ENCODE results near the gene LRRC4C.

LRRC4C gene

DNA sequence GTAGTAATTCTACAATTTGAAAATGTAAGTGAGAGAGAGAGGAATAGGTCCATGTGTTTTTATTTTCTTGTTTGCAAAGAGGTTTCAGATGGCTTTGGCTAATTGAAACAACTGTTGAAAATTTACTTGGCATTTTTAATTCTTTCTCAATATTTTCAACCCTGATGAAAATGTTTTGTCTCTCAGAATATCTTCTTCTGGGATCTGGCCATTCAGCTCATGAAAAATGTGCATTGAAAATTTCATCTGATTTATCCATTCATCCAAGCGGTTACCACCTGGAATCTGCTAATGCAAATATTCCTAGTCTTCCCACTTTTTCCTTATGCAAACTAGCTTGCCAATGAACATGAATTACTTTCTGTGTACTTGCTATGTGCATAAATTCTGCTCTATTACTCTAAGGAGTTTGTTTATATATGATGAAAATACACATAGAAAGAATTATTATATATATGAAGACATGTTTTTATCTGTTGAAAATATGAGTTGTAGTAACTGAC is 621.2 kb downstream of the LRRC4C start:
- DNase-seq: no peak

DNA sequence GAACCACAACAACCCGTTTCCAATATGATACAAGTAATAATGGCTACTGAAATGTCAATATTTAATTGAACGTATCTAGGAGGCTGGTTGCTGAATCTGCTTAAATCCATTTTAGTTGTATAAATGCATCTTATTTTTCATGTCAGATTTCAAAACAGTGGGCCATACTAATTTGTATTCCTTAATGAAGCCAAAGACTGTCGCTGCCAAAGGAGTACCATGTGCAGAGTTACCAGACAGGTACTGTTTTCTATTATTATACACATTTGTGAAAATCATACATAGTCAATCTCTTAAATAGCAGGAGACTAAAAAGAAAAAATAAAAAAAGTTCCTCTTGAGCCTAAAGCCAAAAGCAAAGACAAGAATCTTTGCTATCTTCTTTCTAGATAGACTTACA is 632.3 kb downstream of the LRRC4C start:
- no peak for DNase-seq

DNA sequence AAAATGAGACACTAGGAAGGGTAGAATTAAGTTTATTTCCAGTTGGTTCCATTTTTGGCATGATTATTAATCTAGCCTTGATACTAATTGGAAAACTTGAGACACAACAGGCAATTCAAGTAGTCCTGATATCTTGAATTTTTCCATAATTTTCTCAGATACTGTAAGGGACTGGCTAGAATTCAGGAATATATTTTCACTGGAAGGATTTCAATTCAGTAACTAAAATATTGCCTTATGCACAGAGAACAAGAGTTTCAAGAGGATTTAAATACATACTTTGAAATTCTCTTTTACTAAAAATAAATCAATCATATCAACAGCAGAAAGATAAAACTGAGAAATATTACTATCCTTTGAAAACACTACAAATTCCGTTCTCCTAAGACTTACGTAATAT is 632.9 kb downstream of the LRRC4C start:
- no peak for DNase-seq

DNA sequence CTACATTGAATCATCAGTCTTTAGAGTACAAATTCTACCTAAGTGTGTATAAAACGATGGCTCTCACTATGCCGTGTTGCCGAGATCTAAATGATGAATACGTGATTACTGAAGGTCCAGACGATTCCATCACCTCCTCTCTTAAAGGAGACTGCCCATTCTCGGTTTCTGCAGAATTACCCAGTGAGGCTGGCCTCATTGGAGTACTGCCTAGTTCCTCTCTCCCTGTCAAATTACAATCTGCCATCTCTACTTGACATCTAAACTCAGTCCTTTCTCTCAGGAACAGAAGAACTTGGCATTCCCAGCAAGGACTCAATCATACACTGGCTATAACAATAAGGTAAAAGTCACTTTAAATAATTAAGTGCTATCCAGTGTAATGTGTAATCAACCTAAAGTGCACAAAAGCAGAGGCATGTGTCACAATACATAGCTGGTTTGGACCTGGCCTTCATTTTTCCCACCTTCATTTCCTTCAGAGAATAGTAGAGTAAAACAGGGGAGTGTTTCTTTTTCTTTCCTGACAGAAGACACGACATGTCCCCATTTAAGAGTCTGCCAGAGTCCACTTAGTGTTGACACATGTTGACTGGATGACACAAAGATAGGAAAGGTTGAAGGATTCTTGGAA is 634.1 kb downstream of the LRRC4C start:
- no peak for DNase-seq

DNA sequence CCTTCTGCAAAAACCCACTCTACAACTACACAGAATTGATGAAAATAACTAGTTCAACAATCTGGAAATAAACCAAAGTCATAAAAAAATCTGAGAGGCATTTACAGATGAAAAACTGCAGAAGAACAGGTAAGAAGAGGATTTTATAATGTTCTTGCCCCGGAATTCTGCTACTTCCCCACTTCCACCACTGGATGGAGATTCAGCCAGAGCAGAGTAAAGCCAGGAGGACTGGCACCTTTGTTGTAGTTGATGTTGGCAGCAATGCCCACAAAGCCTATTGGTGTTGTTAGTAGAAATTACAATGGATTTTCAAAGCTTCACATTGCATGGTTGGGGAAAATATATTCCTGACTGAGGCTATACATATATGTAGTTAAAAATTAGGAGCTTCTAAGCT is 640.2 kb downstream of the LRRC4C start:
- no peak for DNase-seq

DNA sequence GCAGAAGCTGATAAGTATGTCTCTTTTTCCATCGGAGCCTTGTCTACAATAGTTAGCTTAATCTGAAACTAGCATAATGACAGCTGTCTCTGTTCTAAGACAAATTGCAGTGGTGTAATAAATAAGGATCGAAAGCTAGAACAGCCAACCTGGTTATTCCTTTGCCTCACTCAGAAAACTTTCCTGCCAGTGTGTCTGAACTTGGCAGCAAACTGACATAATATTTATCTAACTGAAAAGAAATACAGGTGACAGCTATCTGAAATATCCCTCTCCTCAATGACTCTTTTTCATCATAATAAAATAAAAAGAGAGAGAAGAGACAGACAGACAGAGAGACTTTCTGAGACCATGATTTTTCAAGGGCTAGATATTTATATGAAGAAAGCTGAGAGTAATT is 642.5 kb downstream of the LRRC4C start:
- DNase-seq: no peak

DNA sequence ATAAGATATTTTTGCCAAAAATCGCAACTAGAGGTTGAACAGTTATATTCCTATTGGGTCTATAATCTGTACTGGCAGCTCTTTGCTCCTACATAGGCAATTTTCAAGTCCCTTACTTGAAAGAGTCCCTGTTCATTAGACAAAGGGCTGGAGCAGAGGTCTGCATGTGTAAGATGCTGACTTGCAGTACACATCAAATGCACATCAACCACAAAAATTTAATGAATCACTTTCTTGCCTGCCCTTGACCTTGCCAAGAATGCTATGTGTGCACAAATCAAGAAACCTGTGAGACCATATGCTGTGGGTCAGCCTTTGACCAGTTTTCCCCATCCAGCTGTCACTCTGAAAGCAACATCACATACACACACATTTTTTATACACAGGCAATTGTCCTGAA is 661.5 kb downstream of the LRRC4C start:
- no peak for DNase-seq

DNA sequence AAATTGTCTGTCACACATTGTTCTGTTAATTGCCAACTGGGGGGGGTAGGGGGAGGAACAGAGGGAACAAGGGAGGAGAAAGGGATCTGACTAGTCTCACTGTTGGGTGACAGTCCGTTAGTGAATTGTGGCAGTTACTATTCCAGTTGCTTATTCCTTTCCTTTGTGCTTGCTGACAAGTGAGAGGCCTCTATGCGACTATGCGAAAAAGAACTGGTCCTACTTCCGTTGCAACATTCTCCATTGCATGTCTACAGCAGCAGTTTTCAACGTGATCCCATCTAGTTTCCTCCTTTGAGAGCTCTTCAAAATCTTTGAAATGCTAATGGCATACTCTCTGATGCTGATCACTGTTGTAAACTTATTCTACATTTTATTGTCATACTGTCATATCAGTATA is 672.2 kb downstream of the LRRC4C start:
- DNase-seq: no peak

DNA sequence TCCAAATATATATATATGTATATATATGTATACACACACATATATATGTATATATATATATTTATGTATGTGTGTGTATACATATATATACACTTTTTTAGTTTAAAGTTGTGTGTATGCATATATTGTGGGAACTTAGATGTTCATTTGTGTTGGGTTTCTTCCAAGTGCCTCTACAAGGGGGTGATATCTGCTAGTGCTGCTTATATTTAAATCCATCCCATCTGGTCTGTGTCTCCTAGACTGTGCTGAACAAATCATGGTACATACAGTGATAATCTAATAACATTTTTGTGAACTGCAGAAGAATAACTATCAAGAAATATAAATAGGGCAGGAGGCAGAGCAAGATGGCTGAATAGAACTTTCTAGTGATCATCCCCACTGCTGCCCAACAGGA is 696.4 kb downstream of the LRRC4C start:
- no peak for DNase-seq

DNA sequence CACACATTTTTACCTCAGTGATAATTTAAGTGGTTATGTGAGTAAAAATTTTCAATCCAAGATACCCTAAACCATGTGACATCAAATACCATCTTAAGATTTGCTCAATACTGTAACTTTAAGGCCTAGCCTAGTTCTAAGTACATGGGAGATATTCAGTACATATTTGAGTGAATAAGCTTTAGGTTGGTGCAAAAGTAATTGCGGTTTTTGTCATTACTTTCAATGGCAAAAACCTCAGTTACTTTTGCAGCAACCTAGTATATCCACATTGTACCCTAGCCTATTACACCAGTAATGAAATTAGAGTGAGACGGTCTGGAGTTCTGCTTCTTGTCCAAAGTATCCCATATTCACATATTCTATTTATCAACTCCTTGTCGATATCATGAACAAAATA is 700.1 kb downstream of the LRRC4C start:
- DNase-seq: no peak

DNA sequence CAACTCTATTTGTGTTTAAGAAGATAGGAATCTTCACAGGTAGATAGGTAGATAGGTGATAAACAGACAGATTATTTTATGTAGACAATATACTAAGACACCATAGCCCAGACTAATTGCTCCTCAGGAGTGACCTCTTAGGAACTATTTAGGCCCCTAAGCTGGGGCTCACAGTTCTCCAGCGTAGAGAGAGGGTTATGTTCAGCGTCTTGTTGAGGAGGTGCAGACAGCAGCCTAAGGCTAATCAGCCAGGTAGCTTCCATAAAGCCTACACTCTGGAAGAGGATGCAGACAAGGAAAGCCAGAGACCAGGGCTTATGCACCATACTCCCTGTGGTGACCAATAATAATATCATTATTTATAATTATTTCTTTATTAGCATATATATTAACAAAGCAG is 705.2 kb downstream of the LRRC4C start:
- DNase-seq: no peak

DNA sequence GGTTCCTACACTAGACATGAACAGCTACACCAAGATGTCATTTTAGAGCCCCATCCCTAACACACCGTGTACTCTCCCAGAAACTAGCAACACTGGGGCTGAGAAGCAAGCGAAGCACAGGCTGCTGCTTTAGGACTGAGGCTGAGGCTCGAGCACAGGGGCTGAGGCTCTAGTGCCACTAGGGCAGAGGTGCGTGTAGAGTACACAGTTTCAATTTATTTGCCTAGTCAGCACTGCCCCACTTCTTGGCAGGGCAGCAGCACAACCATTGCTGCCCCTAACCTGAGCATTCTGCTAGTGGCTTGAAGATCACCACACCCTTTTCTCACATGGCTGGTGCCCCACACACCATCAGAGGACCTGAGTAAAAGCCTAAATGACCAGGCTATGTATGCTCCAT is 713.2 kb downstream of the LRRC4C start:
- no peak for DNase-seq

DNA sequence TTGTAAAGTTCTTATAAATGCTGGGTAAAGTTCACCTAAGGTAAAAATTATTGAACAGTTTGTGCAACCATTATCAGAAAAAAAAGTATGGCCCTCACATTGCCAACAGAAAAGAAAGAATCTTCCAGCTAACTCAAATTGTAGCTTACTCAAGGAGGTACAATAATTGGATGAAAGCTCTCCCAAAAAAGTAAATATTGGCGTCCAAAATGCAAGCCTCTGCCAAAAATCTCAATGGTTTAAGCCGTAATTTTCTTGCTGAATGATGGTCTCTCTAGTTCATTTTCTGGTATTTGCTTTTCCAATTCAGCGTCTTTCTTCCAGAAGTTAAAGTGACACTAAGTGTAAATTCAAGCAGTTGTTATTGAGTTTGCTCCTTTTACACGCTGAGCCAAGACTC is 727.3 kb downstream of the LRRC4C start:
- DNase-seq: no peak

DNA sequence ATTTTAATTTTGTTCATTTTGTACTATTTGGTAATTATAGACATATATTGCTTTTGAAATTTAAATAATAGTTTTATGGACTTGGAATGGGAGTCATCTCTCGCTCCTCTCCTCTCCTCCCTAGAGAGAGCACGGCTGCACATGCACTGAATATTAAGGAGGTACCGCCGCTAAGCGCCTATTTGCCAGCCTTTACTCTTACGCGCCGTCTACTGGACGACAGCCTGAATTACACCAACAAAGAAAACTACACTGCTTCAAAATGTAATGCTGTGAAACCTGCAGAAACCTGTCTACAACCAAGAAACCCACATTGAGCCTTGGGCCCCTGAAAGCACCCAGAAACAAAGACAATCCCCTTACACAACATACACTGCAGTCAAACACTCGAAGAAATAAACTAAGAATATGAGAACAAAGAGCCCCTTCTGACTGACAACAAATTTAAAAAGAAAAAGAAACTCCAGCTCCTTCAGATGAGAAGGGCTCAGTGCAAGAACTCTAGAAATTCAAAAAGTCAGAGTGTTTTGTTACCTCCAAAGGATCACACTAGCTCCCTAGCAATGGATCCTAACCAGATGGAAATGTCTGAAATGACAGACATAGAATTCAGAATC is 737.2 kb downstream of the LRRC4C start:
- no peak for DNase-seq

DNA sequence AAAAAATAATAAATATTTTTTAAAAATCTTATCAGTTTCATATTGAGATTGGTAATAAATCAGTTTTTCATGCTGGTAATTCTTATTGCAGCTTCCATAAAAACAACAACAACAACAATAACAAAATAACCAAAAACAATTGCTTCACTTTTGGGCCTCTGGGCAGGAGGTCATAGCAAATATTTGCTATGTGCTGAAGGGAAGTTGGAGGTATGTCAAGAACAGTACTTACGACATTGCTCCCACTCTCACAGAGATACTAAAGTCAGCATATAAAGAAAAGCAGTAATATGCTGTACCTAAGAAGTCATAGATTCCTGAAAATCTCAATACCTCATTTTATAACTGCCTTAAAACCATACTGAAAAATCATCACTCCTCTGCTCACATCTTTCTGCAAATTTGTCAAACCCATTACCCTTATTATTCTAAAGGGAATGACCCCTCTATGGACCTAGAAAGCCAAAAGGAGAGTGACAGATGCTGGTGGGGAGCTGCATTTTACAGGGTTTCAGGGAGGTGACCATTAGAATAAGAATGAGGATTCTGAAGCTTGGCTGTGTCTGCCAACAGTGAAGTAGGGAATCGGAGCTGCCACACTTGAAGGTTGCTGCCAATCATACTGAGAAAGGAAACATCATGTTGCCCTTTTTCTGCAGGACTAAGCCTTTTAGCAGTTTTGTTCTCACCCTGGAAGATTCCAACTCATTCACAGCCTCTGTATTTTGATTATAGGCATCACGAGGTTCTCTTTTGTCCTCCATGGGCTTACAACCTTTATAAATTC is 742.9 kb downstream of the LRRC4C start:
- no peak for DNase-seq

DNA sequence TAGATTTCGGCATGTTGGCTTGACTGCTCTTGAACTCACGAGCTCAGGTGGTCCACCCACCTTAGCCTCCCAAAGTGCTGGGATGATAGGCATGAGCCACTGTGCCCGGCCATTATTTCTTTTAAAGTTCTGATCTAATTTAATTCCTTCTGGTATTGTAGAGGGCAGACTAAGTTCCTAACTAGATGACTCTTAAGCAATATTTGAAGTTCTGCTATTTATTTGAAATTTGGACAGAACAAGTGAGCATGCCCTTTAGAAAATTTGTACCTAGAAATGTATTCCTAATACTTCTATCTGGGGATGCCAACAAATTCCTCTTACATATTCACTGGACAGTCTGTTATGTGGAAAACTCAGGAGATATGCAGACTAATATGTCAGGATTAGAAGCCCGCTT is 746.4 kb downstream of the LRRC4C start:
- no peak for DNase-seq

DNA sequence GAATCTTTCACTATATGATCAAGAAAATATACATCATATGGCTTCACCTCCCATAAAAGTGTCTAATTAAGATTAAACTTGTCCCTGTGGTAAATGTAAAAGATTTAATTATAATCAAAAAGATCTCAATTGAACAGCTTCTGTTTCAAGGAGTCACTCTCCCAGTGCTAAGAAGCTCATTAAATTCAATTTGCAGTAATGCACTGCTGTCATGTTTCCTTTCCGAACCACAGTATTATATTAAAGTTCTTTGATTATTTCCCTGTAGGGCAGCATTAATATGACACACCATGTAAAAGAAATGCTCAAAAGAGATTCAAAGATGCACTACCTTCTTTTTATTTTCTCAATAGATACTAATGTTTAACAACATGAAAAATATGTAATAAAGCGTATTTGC is 758.4 kb downstream of the LRRC4C start:
- no peak for DNase-seq

DNA sequence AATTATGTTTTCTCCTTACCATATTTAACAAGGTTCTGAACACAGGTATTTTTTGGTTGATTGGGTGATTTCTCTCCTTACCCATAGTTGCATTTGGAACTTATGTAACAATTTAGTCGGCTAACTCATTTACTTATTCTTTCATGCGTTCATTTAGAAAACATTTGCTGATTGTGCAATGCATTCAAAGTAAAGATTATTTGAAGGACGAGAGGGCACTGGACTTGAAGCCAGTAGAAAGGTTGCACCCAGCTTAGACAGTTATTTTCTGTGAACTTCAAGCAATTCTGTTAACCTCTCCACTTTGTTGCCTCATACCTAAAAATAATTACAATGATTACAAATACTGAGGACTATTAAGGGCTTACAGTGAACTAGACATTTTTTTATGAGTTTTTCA is 769.6 kb downstream of the LRRC4C start:
- no peak for DNase-seq

DNA sequence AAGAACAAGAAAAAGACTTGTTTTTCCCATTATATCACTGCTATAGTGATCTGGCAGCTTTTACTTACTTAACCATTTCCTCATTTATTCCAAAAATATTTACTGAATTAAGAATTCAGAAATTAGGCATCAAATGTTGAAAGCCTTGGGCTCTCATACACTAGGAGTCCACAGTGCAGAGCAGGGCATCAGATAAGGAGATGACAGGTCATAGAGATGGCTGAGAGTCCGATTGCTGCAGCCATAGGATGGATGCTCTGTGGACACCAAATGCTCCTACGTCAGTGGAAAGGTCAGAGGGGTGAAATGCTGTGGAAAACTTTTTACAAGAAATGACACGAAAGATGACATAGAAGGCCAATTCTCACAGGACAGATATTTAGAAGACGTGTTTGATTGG is 771.1 kb downstream of the LRRC4C start:
- no peak for DNase-seq

DNA sequence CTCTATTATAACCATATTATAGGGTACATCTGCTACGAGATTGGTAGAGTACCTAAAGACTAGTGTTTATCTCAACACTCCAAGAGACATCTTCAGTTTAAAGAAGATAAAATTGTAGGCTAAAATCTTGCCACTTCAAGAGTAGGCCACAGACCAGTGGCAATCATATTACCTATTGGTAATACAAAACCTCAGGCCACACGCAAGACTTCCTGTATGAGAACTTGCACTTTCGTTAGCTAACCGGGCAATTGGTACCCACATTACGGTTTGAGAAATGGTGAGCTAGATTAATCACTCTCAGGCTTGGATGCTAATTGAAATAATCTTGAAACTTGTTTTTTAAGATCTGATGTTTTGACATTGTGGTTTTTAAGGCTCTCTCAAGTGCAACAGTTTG is 772.7 kb downstream of the LRRC4C start:
- DNase-seq: no peak

DNA sequence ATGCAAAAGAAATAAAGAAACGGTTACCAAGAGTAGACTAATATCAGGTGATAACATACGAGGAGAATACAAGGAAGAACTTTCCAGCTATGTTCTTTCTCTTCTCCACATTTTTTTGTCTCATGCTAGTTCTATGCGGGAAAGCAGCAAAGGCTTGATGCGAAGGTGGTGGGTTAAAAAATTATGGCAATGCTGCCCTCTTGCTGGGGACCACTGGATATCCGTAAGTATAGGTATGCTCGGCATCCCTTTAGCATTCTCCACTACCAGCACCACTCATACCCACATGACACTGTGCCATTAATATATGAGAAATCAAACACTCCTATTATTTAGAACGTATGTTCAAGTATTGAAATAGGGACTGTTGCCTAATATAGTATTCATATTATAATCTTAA is 776.4 kb downstream of the LRRC4C start:
- DNase-seq: no peak

DNA sequence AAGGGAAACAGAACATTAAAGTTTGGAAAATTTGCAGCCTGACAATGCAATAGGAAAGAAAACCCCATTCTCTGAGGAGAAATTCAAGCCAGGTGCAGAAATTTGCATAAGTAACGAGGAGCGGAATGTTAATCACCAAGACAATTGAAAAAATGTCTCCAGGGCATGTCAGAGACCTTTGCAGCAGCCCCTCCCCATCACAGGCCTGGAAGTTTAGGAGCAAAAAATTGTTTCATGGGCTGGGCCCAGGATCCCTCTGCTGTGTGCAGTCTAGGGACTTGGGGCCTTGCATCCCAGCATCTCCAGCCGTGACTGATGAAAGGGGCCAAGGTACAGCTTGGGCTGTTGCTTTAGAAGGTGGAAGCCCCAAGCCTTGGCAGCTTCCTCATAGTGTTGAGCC is 780.2 kb downstream of the LRRC4C start:
- DNase-seq: no peak

DNA sequence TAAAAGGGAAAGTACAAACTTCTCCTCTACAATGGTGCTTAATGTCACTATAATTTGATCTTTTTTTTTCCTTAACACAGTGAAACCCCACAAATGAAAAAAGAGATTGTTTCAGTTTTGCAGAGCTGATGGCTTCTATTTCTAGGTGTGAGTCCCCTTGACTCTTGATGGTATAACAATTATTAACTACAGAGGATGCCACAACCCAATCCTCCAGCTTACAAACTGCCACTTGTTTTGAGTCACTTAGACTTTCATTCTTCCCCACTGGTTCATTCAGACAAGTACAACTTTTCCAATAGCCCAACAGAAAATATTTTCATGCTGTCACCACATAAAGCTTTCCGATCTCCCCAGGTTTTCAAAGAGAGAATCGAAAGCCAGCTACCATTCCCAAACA is 812.2 kb downstream of the LRRC4C start:
- no peak for DNase-seq

DNA sequence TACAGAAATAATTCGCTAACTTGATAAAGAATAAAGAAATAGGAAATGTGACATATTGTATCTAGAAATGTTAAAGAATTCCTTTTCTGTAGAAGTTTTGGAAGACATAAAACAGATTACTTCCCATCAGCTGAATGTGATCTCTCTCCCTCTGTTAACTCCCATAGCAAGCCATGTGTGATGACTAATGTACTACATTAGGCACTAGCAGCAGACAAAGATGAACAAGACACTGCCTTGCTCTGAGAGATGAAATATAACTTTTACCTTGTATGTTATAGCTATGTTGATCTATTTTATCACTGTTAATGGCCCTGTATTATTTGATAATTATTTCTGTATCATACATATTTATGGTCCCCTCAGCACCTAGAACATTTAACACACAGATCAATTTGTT is 817.2 kb downstream of the LRRC4C start:
- DNase-seq: no peak

Data from activated CD8-positive, alpha-beta memory T cell treated with anti-CD3 and anti-CD28 coated beads, Interleukin-2, amount 50 U/mL, for 4 hours (primary cell).